Erythroblast (primary cell): Measurements from ENCODE around the gene HPCAL1.

Experiments
- GATA1 ChIP-seq: IDR thresholded peaks from 2 replicates; pipeline ENCODE4 v1.6.1; 2011; ENCODE audit warnings: low read depth, mild to moderate bottlenecking, control low read depth, low read length, moderate library complexity
- POLR2A ChIP-seq: IDR thresholded peaks from 2 replicates; pipeline ENCODE4 v1.6.1; 2011; ENCODE audit warnings: mild to moderate bottlenecking, low read length

GRCh38 chr2:10324095-10324832, 21.6 kb downstream of the HPCAL1 start:
- no peak for TF ChIP-seq POLR2A
- TF ChIP-seq GATA1: no peak
